Stimulated activated CD8-positive, alpha-beta memory T cell treated with anti-CD3 and anti-CD28 coated beads, Interleukin-12 subunit alpha, Interleukin-12 subunit beta, amount 100 ng/mL, for 1 hour (primary cell): Measurements from ENCODE around the gene PSMD13.

Source experiments
- DNase-seq: peaks from one replicate; pipeline ENCODE4 v3.0.0-alpha.2; 2020; ENCODE audit warnings: low read depth

The PSMD13 gene

GRCh38 chr11:289398-289711, 52.6 kb downstream of the PSMD13 start:
- DNase-seq = no peak

DNA sequence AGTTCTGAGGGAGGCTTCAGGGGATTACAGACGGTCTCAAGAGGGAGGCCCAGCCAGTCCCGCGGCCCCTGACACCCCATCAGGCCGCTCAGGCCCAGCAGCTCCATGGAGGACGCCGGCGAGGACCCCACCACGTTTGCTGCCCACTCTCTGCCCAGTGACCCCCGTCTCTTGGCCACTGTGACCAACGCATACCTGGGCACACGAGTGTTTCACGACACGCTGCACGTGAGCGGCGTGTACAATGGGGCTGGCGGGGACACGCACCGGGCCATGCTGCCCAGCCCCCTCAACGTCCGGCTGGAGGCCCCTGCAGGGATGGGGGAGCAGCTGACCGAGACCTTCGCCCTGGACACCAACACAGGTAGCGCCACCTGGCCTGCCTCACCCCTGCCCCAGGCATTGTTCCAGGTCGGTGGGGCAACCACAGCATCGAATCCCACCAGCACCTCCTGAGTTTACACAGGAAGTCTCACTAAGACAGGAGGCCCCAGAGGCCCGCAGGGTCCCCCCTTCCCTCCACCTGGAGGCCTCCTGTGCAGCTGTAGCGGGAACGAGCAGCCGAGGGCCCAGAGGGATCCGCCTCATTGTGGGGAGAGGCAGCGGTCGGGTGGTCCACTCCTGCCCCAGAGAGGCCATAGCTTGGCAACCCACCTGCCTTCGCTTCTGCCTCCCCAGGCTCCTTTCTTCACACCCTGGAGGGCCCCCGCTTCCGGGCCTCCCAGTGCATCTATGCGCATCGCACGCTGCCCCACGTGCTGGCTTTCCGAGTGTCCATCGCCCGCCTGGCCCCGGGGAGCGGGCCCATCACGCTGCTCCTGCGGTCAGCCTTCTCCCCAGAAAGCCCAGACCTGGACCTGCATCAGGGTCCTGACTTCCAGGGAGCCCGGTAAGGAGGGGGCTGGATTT, 53.2 kb downstream of the PSMD13 start:
- DNase-seq = no peak

- DNase-seq = no peak
Measured at GRCh38 chr11:290621-291231, 54.0 kb downstream of the PSMD13 start.

DNA sequence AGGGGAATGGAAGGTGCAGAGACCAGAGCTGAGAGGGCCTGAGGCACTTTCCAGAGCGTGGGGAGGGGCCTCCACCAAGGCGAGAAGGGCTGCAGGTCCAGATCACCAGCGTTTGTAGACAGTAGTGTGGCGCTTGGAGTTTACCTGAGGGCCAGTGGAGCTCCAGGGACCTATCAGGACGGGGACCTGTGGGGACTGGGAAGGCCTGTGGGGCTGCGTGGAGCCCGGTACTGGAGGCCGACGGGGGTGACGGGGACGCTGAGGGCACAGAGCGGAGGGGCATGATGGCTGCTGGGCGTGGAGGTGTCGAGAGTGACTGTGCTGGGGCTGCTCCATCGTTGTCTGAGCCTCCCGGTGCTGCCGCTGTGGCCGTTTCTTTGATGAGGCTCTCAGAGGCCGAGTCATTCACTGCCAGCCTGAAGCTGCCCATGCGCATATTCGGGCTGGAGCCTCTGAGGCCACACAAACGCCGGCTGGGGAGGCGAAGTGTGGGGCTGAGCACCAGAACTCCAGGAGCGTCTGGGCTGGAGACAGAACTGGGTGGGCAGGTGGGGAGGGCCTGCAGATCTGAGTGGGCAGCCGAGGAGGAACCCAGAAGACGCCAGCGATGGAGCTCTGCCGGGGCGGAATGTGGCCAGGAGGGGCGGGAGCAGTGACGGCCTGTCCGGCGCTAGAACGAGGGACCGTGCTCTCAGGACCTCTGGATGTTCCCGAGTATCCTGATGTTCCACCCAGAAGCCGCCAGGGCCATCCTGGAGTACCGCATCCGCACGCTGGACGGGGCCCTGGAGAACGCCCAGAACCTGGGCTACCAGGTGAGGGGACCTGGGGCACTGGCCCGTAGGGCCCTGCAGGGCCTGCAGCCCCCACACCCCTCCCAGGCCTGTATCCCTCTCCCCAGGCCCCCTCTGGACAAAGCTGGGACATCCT, 54.8 kb downstream of the PSMD13 start:
- DNase-seq = no peak

- DNase-seq = no peak
Measured at GRCh38 chr11:292211-293121, 55.7 kb downstream of the PSMD13 start.

GRCh38 chr11:293271-293851, 56.6 kb downstream of the PSMD13 start:
- DNase-seq = no peak

GRCh38 chr11:293852-294661, 57.3 kb downstream of the PSMD13 start:
- no peak for DNase-seq

- no peak for DNase-seq
Measured at GRCh38 chr11:294780-295179, 58.0 kb downstream of the PSMD13 start.

- DNase-seq = no peak
Measured at GRCh38 chr11:295351-296170, 58.8 kb downstream of the PSMD13 start.

DNA sequence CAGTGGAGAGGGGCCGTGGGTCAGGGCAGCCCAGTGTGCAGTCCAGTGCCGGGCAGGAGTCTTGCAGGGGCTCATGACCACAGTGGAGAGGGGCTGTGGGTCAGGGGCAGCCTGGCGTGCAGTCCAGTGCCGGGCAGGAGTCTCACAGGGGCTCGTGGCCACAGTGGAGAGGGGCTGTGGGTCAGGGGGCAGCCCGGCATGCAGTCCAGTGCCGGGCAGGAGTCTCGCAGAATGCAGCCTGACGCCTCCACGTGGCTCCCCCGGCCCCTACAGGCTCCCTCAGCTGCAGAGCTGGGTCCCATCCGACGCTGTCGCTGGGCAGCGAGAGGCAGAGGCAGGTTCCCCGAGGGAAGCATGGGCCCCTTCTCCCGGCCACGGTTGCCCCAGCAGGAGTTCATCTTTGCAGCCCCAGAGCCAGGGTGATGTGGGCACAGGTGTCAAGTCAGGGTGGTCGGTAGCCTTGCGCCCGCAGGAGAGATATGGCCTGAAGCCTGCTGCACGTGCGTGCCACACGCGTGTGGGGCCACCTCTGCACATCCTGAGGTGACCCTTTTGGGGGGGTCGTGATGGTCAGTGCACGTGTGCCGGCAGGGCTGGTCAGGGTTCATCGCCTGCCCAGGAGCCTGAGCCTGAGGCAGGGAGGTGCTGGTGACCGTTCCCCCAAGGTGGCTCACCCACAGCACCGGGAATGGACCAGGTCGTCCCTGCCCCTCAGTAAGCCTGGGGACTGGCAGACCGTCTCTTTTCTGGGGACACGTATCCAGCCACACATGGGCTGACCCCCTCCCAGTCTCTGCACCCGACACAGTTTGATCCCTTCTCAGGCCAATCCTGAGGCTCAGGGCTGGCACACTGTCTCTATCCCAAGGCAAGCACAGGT, 59.6 kb downstream of the PSMD13 start:
- DNase-seq = no peak

DNA sequence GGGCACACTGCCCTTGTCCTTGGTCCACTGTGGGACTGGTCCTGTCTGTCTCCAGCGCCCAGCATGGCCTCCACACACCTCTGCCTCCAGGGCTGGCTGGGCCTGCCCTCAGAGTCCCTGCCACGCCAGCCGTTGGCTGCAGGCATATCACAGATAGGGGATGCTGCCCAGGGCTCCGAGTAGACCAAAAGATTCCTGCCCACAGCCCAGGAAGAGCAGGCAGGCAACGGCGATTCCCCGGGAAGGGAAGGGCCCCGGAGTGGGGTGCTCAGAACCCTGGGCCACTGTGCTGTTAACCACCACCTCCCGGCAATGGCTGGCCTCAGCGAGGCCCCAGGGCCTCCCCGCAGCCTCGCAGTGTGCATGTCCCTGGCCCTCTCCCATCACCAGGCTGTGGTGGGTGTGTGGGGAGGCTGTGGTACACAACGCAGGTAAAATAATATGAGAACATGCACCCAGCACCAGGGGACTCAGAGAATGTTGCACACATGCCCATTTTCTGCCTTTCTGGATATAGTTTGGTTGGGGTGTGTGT, 60.3 kb downstream of the PSMD13 start:
- no peak for DNase-seq

DNA sequence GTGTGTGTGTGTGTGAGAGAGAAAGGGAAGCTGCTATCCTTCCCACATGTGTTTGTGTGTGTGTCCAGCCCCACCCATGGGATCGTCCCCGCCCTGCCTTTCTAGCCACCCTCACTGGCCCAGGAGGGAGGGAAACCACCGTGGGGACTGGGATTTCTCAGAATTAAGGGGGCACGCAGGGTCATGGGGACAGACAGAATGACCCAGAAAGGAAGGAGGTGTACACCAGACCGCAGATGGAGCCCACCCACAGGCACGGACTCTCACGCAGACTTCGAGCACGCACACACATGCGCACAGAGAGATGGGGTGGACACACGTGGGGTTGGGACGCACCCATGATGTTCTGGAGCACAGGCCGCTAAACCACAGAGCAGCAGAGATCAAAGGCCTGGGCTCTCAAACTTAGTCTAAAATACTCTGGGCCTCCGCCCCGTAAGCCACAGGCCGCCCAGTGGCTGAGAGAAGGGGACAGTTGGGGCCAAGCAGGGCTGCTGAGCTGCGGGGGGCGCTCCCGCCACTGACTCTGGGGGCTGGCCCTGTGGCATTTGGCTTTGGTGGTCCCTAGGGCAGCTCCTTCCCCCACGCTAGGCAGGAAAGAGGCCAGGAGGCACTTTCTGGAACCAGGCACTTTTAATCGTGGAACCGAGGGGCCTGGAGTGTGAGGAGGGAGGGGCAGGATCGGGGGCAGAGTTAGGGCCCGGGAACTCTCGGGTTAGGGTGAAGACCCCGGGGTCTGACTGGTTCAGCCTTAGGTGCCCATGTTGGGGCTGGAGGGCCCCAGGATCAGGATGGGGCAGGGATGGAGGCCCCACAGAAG, 61.0 kb downstream of the PSMD13 start:
- DNase-seq = no peak

GRCh38 chr11:298406-299065, 61.8 kb downstream of the PSMD13 start:
- DNase-seq = peak; percentile 52

DNA sequence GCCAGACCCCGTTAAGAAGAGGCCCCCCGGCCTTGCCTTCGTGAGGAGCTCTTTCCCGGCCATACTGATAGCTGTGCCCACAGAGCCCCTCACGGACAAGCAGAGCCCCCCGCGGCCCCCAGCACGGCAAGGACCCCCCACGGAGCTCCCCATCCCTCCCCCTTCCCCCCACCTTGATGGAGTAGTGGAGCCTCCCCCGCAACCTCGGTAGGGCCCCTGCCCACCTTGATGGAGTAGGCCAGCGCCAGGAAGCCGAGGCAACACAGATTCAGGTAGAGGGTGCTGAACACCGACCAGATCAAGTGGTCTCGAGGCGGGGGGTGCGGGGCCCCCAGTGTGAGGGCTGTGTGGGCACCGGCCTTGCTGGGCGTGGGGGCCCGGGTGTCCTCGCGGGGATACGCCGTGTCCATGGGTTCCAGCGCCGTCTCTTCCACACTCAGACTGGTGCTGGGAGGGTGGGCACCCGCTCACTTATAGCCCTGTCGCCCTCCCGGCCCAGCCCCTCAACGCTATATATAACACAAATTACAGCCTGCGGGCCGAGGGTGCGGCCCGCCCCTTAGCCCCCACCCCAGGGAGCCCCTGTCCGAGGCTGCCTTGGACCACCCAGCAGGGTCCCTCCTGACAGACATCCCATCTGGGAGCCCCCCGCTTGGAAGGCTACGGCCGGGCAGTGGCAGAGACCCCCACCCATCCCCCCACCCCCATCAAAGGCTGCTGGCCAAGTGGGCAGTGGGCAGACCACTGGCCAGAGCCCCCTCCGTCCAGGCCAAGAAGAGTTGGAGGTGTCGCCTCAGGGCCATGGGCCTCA, 62.5 kb downstream of the PSMD13 start, which contains the start of gene IFITM5:
Gene IFITM5 (minus strand): TSS at position 446 of the 811 bp plus-strand sequence. CDS start 36 bp downstream, at position 410.
- peak; percentile 57 for DNase-seq

DNA sequence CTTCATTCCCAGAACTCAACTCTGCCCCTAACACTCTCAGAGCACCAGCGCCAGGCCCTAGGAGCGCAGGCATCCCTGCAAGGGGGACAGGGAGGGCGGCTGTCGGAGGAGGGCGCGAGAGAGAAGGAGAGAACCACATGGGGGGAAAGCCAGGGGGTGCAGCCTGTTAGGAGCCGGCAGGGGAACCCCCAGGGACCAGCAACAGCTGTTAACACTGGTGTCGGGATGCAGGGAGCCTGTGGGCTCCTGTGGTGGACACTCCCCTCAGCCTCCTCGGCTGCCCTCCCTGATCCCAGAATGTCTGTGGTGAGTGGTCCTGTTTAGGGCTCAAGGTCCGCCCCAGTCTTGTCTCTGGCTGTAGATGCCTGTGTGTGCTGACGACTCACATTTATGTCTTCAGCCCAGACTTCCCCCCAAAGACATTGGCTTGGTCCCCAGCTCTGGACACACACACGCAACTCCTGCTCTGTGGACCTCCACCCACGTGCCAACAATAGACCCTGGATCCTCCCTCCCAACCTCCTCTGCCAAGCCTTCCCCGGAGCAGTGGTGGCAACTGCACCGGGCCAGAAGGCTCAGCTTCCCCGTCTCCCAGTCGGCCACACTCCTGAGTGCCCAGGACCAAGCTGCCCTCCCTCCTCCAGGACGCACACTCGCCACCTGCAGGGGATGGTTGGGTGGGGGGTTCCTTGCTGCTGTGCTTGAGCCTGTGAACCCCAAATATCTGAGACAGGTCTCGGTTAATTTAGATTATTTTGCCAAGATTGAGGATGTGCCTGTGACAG, 63.4 kb downstream of the PSMD13 start:
- DNase-seq = peak; percentile 52
